DND-41 (cell line): ENCODE results near the gene IGFLR1.
A peak's percentile ranks its signal among the peaks of the same experiment; 100 is the strongest.

Experiments
- ATAC-seq: fragments of 200-7000 bp; cut with Tn5 transposase; 3 replicates; pipeline ENCODE4 v1.9.1; 2021; ENCODE audit warnings: low read depth; ENCODE audit not compliant: insufficient read depth
- DNase-seq: peaks from one replicate; pipeline ENCODE4 v3.0.0-alpha.2; 2020
- H2AFZ ChIP-seq: 2 replicates; pipeline ENCODE4 v1.6.0; 2012; ENCODE audit warnings: low read depth, low read length
- H3K27ac ChIP-seq: 2 replicates; pipeline ENCODE4 v1.5.1; 2012; ENCODE audit warnings: low read length, inconsistent platforms
- H3K27me3 ChIP-seq: fragments of 200-600 bp; sonication (generic); 2 replicates; pipeline ENCODE4 v1.6.0; 2012; ENCODE audit warnings: low read length, mild to moderate bottlenecking, inconsistent platforms; ENCODE audit not compliant: insufficient read depth, poor library complexity
- H3K36me3 ChIP-seq: 2 replicates; pipeline ENCODE4 v1.5.1; 2012; ENCODE audit warnings: low read length, inconsistent platforms; ENCODE audit not compliant: insufficient read depth
- H3K4me1 ChIP-seq: 2 replicates; pipeline ENCODE4 v1.5.1; 2012; ENCODE audit warnings: mild to moderate bottlenecking, low read length; ENCODE audit not compliant: insufficient read depth
- H3K4me2 ChIP-seq: 2 replicates; pipeline ENCODE4 v1.6.0; 2012; ENCODE audit warnings: mild to moderate bottlenecking, moderate library complexity, low read length, inconsistent platforms; ENCODE audit not compliant: insufficient read depth
- H3K4me3 ChIP-seq, 2 experiments: fragments of 200-600 bp in 1 of 2; shearing (Covaris generic) in 1 of 2; 2 replicates each; pipeline ENCODE4 v1.5.1; 2012 to 2016; ENCODE audit warnings: inconsistent platforms in 2 of 2, low read length in 2 of 2, mild to moderate bottlenecking in 2 of 2, low read depth in 1 of 2, moderate library complexity in 1 of 2
- H3K79me2 ChIP-seq: 2 replicates; pipeline ENCODE4 v1.6.0; 2012; ENCODE audit warnings: low read length, inconsistent platforms; ENCODE audit not compliant: insufficient read depth
- H3K9ac ChIP-seq: 2 replicates; pipeline ENCODE4 v1.6.0; 2012; ENCODE audit warnings: low read depth, mild to moderate bottlenecking, inconsistent platforms, low read length, moderate library complexity
- H3K9me3 ChIP-seq: 2 replicates; pipeline ENCODE4 v1.5.1; 2012; ENCODE audit warnings: low read length, moderate library complexity, mild to moderate bottlenecking, inconsistent platforms; ENCODE audit not compliant: insufficient read depth, severe bottlenecking
- H4K20me1 ChIP-seq: 2 replicates; pipeline ENCODE4 v1.6.0; 2012; ENCODE audit warnings: low read length; ENCODE audit not compliant: insufficient read depth
- EZH2 ChIP-seq: IDR thresholded peaks from 3 replicates; pipeline ENCODE4 v1.6.1; 2012; ENCODE audit warnings: borderline replicate concordance, low read depth, mild to moderate bottlenecking, moderate library complexity, low read length, inconsistent platforms; ENCODE audit not compliant: severe bottlenecking
- TF ChIP-seq, protein P1 (sequence below): IDR thresholded peaks from 2 replicates; pipeline ENCODE4 v1.5.1; 2012; ENCODE audit warnings: borderline replicate concordance, low read length, moderate library complexity, mild to moderate bottlenecking; ENCODE audit not compliant: poor library complexity, severe bottlenecking; ENCODE audit errors: extremely low read depth

Gene IGFLR1

DNA sequence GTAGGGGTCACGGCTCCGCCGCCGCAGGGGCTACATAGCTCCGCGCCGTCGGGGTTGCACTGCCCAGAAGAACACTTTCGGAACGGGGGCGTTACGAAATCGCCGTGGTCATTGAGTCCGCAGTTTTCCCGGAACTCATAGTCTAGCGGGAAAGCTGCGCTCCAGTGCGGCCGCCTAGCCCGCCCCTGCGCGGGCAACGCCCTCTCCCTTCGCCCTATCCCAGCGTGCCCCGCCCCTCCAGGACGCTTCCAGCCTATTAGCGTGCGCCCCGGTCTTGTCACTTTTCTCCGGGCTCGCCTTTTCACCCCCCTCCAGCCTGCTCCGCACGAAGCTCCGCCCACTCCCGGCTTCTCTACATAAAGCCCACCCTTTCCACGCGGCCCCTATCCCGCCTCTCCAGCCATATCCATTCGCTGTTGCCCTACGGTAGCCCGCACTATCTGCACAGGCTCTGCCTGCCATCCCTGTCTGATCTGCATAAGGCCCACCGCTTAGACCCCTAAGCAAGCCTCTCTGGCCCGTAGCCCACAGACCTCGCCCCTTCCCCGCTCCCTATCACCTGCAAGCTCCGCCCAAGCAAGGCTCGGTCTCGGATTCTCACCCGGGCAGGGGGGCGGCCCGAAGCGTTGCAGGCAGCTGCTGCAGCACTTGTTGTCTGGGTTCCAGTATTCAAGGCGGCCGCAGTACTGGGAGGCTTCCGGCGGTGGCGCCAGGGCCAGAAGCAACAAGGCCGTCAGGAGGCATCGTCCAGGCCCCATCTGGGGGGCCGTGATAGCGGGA, 1.6 kb downstream of the IGFLR1 start:
- Histone ChIP-seq H3K9ac (peak overlapping the region; percentile 68), H4K20me1 (0 out of 2 replicates have a peak, but pooled peaks cover 6% of the 10 kb centered on the region), H3K4me2 (peak overlapping the region; percentile 99), H3K4me3 (peak overlapping the region; percentile 77 to 88), H3K27me3 (no peaks in the 10 kb centered on the region), H3K9me3 (no peaks in the 10 kb centered on the region), H2AFZ (peak overlapping the region; percentile 96), H3K79me2 (peaks cover 11% of the 10 kb centered on the region; the same call in 1 of the 2 replicates), H3K36me3 (peaks cover 46% of the 10 kb centered on the region), H3K4me1 (peaks cover 49% of the 10 kb centered on the region), H3K27ac (peak overlapping the region; percentile 85)
- DNase-seq (peak; percentile 98), ATAC-seq (peak; percentile 79)
- TF ChIP-seq EZH2 = no peak
- TF ChIP-seq, protein P1, sequence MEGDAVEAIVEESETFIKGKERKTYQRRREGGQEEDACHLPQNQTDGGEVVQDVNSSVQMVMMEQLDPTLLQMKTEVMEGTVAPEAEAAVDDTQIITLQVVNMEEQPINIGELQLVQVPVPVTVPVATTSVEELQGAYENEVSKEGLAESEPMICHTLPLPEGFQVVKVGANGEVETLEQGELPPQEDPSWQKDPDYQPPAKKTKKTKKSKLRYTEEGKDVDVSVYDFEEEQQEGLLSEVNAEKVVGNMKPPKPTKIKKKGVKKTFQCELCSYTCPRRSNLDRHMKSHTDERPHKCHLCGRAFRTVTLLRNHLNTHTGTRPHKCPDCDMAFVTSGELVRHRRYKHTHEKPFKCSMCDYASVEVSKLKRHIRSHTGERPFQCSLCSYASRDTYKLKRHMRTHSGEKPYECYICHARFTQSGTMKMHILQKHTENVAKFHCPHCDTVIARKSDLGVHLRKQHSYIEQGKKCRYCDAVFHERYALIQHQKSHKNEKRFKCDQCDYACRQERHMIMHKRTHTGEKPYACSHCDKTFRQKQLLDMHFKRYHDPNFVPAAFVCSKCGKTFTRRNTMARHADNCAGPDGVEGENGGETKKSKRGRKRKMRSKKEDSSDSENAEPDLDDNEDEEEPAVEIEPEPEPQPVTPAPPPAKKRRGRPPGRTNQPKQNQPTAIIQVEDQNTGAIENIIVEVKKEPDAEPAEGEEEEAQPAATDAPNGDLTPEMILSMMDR = peak; percentile 34

DNA sequence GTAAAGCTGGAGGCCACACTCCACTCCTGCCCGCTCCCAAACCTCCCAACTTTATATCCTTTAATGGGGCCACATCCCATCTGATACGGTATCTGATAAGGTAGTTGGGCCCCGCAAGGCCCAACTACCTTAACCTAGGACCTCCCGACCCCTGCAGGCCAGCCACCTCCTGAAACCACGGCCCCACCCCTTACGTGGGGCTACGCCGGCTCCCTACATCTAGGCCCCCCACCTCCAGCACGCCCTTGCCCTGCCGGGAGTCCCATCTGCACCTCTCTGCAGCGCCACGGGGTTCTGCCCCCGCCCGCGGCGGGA, 2.2 kb downstream of the IGFLR1 start:
- Histone ChIP-seq H3K27ac (peak overlapping the region; percentile 64), H3K27me3 (no peaks in the 10 kb centered on the region), H3K36me3 (peaks cover 51% of the 10 kb centered on the region), H3K4me1 (peaks cover 49% of the 10 kb centered on the region), H3K79me2 (peaks cover 11% of the 10 kb centered on the region; the same call in 1 of the 2 replicates), H2AFZ (peak overlapping the region; percentile 93), H4K20me1 (0 out of 2 replicates have a peak, but pooled peaks cover 6% of the 10 kb centered on the region), H3K9ac (peak overlapping the region; percentile 68), H3K9me3 (no peaks in the 10 kb centered on the region), H3K4me3 (peak overlapping the region; percentile 77 to 88; a peak in 3 of 4 replicates), H3K4me2 (peak overlapping the region; percentile 99)
- no peak for DNase-seq
- no peak for TF ChIP-seq EZH2
- TF ChIP-seq, protein P1 = peak; percentile 15
- peak; percentile 41 for ATAC-seq

DNA sequence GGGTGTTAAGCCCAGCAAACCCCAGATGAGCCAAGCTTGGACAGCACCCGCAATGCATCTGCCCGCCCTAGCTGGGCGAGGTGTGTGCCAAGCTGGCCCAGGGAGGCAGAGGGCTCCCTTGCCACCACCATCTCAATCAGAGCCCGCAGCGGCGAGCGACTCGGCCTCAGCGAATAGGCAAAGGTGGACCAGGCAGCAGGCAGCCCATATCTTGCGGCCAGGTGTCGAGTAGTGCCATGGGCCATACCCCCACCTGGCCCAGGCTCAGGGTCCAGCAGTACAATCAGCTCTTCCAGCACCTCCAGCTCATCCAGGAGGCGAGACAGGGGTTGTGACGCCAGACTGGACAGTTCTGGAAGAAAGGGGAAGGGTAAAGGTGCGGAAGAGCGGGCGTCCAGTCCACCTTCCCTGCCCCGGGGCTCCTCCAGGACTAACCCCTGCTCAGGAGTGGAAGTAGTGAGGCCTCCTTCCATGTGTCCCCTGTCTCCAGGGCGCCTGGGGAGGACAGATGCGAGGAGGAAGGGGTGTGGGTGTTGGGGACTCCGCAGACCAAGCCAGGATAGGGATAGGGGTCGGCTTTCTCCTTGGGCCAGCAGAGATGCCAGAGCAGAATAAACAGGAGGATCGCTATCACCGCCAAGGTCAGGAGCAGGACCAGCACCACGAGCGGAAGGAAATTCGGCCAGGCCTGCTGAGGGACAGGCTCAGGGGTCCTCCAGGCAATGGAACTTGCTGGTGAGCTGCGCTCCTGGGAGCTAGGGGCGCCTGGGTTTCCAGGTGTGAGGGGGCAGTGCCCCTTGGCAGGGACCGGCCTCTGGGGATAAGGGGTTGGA, 2.8 kb downstream of the IGFLR1 start:
- no peaks in the 10 kb centered on the region for H3K9me3 ChIP-seq
- H4K20me1 ChIP-seq = 0 out of 2 replicates have a peak, but pooled peaks cover 6% of the 10 kb centered on the region
- peak overlapping the region; percentile 64 for H3K27ac ChIP-seq
- ATAC-seq (no peak), DNase-seq (no peak)
- H3K4me3 ChIP-seq = peak overlapping the region; percentile 77 to 88; a peak in 3 of 4 replicates
- H3K27me3 ChIP-seq = no peaks in the 10 kb centered on the region
- H3K36me3 ChIP-seq = peaks cover 57% of the 10 kb centered on the region
- peak overlapping the region; percentile 99 for H3K4me2 ChIP-seq
- H3K79me2 ChIP-seq = peaks cover 9% of the 10 kb centered on the region; the same call in 1 of the 2 replicates
- TF ChIP-seq, protein P1 = no peak
- no peak for TF ChIP-seq EZH2
- H3K9ac ChIP-seq = peak overlapping the region; percentile 68
- peaks cover 46% of the 10 kb centered on the region for H3K4me1 ChIP-seq
- H2AFZ ChIP-seq = no peak overlapping the region
